Measurements from ENCODE around the gene GON4L. TPM values are rescaled to one million over a fixed set of nuclear protein-coding genes. Genes with fewer than 3 reads are reported as not detected.
A peak's percentile ranks its signal among the peaks of the same experiment; 100 is the strongest.
"Not testable (repeated sequence)": the region's sequence is repeated elsewhere in the genome, so short reads cannot be mapped to it uniquely, and the experiment has no call there.

Gene GON4L
- total and polyA plus RNA-seq, 2 donors: 17.6 to 51.7 TPM

DNA sequence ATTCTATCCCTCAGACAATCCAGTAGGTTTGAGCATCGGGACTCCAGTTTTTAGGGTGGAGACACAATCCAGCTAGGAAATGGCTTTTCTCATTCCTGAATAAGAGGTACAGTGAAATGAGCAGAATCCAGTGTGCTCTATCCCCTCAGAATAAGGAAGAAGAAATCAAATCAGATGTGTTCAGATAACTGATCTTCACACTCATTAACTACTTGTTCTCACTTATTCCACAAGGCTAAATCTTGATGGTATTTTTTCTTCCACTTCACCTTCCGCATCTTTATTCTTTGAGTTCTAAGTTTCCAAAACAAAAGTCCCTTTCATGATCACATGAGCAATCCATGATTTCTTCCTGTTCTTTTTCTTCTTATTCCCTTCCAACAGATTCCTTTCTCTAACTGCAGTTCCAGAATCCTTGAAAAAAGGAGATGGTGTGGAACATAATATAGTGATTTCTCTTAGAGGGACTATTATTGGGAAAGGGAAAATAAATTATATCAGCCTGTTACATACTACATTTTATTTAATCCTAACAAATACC lies 4.0 kb upstream of the GON4L start:
- WGBS: 49% methylated on average over 2 of the region's 2 CpGs
- DNase-seq (ENCODE audit: extremely low spot score): no peak
- Histone ChIP-seq H3K36me3 (ENCODE audit: insufficient read depth) (no peaks in the 10 kb centered on the region), H3K4me1 (ENCODE audit: insufficient read depth) (no peaks in the 10 kb centered on the region), H3K27ac (ENCODE audit: low read depth) (no peak overlapping the region), H3K4me3 (ENCODE audit: low read depth, low read length) (no peak overlapping the region)

DNA sequence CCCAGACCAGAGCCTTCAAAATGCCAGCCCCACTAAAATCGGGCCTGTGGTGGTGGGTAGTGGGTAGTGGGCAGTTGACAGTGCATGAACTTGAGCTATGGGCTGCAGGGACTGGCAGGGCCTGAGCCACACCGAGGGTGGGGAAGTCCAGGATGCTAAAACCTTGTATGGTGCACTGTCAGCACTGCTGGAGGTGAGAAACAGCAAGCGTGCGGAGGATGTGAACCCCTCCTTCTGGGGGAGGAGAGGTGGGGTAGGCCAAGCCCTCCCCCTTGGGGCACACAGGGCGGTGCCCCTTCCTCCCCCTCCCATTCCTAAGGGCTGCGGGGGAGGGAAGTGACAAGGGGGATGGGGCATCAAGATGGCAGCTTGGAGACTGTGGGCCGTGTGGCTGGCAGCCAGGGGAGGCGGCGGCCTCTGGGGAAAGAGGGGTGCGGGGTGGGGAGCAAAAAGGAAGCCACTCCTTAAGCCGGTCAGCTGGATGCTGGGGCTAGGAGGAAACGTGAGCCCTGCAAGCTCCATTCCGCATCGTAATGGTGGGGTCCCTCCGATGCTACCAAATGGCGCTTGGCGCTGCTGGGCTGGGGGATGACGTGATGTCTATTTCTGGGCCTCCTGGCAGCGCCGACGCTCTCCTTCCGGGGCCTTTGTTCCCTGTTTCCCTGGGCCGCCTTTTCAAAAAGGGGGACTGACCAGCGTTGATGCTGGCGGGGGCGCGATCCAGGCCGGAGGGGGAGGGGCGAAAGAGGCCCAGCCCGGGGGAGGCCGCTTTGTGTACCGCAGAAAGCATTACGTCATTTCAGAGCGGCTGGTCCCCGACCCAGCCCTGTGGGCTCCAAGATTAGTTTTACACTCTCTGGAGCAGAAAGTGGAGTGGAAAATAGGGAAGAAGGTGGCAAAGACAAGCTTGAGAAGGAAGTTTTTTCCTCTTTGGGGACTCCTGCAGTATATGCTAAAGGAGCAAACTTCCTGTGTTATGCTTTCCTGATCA lies 3.2 kb upstream of the GON4L start:
- Histone ChIP-seq H3K27ac (ENCODE audit: low read depth) (peak overlapping the region; percentile 63), H3K4me1 (ENCODE audit: insufficient read depth) (no peaks in the 10 kb centered on the region), H3K36me3 (ENCODE audit: insufficient read depth) (no peaks in the 10 kb centered on the region), H3K4me3 (ENCODE audit: low read depth, low read length) (peak overlapping the region; percentile 30)
- DNase-seq (ENCODE audit: extremely low spot score): peak; percentile 74
- WGBS: 3% methylated on average over 35 of the region's 35 CpGs

DNA sequence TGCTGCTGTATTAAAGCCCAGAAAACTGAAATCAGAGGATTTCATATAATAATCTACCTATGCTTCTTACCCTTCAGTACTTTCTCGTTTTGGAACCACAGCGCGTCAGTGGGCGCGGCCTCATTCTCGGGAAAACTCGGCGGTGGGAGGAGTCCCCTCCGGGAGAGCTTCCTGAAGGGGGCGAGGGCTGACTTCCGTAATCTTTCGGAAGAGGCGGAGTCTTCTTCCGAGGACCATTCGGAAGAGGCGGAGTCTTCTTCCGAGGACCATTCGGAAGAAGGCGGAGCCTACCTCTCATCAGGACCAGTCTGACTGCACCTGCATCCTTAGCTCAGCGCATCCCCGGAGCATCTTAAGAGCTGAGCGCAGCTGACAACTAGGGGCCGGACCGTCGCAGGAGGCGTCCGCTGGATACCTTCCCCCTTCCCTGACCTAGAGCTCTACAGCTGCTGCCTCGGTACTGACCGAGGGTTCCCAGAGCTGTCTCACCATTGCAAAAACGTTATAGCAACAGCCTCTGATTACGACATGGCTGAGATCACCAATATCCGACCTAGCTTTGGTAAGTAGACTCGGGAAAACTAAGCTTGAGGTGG lies 2.3 kb upstream of the GON4L start, which contains the start of gene SYT11:
Gene SYT11 (plus strand): TSS at position 334 of the 596 bp plus-strand sequence. CDS start 195 bp downstream, at position 529.
- no peaks in the 10 kb centered on the region for H3K36me3 ChIP-seq (ENCODE audit: insufficient read depth)
- H3K4me1 ChIP-seq (ENCODE audit: insufficient read depth): no peaks in the 10 kb centered on the region
- WGBS: under 1% methylated on average over 33 of the region's 33 CpGs
- peak within 1 kb of the TSS; percentile 30 for H3K4me3 ChIP-seq (ENCODE audit: low read depth, low read length)
- peak; percentile 92 for DNase-seq (ENCODE audit: extremely low spot score)
- H3K27ac ChIP-seq (ENCODE audit: low read depth): peak within 1 kb of the TSS; percentile 72

DNA sequence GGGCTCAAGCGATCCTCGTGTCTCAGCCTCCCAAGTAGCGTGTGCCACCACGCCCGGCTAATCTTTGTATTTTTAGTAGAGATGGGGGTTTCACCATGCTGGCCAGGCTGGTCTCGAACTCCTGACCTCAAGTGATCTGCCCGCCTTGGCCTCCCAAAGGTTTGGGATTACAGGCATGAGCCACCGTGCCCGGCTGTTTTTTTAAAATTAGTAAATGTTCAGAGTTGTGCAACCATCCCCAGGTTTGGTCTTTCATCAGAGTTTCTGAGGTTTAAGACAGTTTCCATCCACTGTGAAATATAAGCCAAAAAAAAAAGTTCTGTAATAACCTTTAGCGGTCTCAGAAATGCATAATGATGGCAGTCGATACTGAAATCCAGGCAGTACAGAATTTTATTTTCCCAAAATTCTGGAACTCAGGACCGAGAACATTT lies 1.8 kb upstream of the GON4L start:
- Histone ChIP-seq H3K4me1 (ENCODE audit: insufficient read depth) (no peaks in the 10 kb centered on the region), H3K27ac (ENCODE audit: low read depth) (peak overlapping the region; percentile 72), H3K4me3 (ENCODE audit: low read depth, low read length) (peak overlapping the region; percentile 30), H3K36me3 (ENCODE audit: insufficient read depth) (no peaks in the 10 kb centered on the region)
- 55% methylated on average over 12 of the region's 12 CpGs for whole genome bisulfite sequencing
- no peak for DNase-seq (ENCODE audit: extremely low spot score)

DNA sequence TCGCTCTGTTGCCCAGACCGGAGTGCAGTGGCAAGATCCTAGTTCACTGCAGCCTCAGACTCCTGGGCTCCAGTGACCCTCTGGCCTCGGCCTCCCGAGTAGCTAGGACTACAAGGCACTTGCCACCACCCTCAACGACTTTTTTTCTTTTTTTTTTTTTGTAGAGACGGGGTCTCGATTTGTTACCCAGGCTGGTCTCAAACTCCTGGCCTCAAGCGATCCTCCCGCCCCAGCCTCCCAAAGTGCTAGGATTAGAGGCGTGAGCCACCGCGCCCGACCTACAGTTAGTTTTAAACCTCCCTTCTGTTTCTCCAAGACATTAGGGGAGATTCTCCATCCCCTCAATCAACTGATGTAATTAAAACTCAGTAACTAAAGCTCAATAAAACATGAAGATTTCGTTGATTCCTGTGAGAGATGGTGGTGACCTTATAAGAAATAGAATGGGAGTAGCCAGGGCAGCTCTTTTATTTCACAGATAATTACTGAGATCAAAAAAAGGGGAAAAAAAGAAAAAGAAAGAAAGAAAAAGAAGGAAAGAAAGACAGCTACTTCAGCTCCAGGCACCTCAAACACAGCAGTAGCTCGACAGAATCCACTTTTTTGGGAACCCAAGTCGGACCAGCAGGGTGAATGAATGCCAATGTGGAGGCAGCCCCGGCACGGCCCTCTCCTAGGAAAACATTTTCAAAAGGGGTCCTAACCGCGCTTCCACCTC lies 598 bp downstream of the GON4L start:
- DNase-seq (ENCODE audit: extremely low spot score): no peak
- 53% methylated on average over 20 of the region's 20 CpGs for WGBS
- H3K4me3 ChIP-seq (ENCODE audit: low read depth, low read length): peak overlapping the region; percentile 55
- peak overlapping the region; percentile 77 for H3K27ac ChIP-seq (ENCODE audit: low read depth)
- H3K4me1 ChIP-seq (ENCODE audit: insufficient read depth): no peaks in the 10 kb centered on the region
- peaks cover 2% of the 10 kb centered on the region for H3K36me3 ChIP-seq (ENCODE audit: insufficient read depth)

DNA sequence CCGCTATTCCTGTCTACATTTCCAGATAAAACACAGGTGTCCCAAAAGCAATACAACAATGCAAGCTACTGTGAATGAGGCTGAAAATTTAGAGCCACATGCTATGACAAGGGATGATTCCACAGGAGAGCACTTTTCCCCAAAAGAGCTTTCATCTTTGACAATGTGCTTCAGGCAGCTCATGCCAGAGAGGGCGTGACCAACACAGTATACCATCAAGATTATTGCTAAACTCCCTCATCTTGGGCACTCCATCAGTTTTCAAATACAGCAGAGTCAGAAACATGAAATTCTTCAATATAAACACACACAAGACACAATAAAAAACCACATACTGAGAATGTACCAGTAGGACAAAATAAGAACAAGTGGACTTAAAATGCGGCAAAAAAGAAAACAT lies 6.7 kb downstream of the GON4L start:
- Histone ChIP-seq H3K4me1 (ENCODE audit: insufficient read depth) (no peaks in the 10 kb centered on the region), H3K4me3 (ENCODE audit: low read depth, low read length) (no peak overlapping the region), H3K27ac (ENCODE audit: low read depth) (no peak overlapping the region), H3K36me3 (ENCODE audit: insufficient read depth) (peaks cover 2% of the 10 kb centered on the region)
- WGBS: 90% methylated on average over 3 of the region's 3 CpGs
- no peak for DNase-seq (ENCODE audit: extremely low spot score)

DNA sequence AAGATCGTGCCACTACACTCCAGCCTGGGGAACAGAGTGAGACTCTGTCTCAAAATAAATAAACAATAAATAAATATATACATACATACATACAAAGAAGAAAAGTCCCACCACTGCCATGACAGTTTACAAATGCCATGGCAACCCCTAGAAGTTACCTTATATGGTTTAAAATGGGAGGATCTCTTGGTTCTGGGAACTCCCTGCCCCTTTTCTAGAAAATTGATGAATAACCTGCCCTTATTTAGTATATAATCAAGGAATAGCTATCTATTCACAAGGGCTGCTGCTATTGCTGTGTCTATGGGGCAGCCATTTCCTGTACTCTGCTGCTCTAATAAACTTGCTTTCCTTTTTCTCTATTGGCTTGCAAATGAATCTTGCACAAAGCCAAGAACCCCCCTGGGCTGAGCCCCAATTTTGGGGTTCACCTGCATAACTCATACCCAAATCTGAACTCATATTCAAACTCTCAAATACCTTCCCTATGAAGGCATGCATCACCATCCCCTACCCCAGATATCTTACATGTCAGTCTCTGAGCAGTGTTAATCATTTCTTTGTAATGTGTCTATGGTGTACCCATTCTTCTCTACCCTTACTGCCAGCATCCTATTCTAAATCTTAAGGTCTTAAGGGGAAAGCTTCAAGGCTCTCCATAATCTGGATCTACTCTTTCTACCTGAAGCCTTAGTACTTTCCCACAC lies 9.0 kb downstream of the GON4L start:
- H3K36me3 ChIP-seq (ENCODE audit: insufficient read depth): no peaks in the 10 kb centered on the region
- WGBS: 93% methylated on average over 1 of the region's 1 CpG

DNA sequence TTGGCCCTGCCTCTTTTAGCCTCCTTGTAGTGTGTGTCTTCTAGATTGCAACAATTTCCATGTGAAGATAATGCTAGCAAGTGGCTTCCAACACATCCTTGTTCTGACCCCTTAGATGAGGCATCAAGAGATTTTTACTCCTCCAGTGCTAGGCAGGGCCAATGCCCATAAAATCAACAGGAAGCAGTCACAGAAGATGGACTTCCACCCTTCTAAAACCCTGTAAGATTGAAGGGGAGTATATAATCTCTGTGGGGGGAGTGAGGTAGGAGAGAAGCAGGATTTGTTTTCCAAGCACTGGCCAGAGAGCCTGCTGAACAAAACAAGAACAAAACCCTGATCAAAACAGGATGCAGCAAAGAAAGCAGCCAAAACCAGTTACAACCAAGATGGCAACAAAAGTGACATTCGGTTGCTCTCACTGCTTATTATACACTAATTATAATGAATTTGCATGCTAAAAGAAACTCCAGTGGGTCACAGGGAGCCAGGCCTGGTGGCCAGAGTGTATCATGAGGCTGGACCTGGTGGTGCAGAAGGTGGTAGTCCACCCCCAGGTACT lies 12.1 kb downstream of the GON4L start:
- WGBS: 77% methylated on average over 1 of the region's 1 CpG
- no peak overlapping the region for H3K27ac ChIP-seq (ENCODE audit: low read depth)
- DNase-seq (ENCODE audit: extremely low spot score): no peak
- H3K36me3 ChIP-seq (ENCODE audit: insufficient read depth): no peaks in the 10 kb centered on the region
- no peak overlapping the region for H3K4me3 ChIP-seq (ENCODE audit: low read depth, low read length)
- H3K4me1 ChIP-seq (ENCODE audit: insufficient read depth): no peaks in the 10 kb centered on the region

More for the DNA sequence above, 9.0 kb downstream of the GON4L start:
- Histone ChIP-seq H3K4me3 (ENCODE audit: low read depth, low read length) (no peak overlapping the region), H3K27ac (ENCODE audit: low read depth) (no peak overlapping the region), H3K4me1 (ENCODE audit: insufficient read depth) (no peaks in the 10 kb centered on the region)
- DNase-seq (ENCODE audit: extremely low spot score): no peak

DNA sequence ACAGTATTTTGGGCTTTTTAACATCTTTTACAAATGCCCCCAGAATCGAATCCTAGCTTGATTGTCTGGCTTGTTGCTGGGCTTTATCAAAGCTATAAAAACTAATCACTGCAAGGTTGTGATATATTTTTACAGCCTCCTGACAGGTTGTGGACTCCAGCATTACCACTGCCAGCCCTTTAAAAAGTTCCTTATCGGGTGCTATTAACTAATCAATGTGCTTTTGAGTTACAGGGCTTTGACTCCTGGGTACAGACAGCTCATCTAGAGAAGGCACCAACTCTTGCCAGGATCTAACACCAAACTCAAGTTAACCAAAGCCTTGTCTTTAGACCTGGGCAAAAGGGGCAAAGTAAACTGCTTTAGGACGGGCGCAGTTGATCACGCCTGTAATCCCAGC lies 16.6 kb downstream of the GON4L start:
- no peak for DNase-seq (ENCODE audit: extremely low spot score)
- Histone ChIP-seq H3K4me1 (ENCODE audit: insufficient read depth) (no peaks in the 10 kb centered on the region), H3K4me3 (ENCODE audit: low read depth, low read length) (no peak overlapping the region), H3K27ac (ENCODE audit: low read depth) (no peak overlapping the region), H3K36me3 (ENCODE audit: insufficient read depth) (peaks cover 2% of the 10 kb centered on the region)
- 81% methylated on average over 5 of the region's 5 CpGs for WGBS

DNA sequence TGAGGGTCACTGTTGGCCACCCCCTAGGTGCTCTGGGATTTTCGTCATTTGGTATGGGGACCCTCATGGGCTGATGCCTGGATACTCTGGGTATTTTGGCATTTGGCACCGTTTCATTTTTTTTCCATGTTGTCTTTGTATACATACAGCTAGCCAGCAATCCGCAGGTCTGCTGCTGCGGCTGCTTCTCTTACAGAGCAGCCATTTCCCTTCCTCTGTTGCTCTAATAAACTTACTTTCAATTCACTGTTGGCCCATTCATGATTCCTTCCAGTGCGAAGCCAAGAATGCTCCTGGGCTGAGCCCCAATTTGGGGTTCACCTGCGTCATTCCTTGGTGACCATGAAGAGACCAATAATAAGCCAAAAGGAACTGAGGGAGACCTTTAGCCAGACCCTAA lies 21.5 kb downstream of the GON4L start:
- 90% methylated on average over 6 of the region's 6 CpGs for WGBS
- no peaks in the 10 kb centered on the region for H3K4me1 ChIP-seq (ENCODE audit: insufficient read depth)
- DNase-seq (ENCODE audit: extremely low spot score): no peak

DNA sequence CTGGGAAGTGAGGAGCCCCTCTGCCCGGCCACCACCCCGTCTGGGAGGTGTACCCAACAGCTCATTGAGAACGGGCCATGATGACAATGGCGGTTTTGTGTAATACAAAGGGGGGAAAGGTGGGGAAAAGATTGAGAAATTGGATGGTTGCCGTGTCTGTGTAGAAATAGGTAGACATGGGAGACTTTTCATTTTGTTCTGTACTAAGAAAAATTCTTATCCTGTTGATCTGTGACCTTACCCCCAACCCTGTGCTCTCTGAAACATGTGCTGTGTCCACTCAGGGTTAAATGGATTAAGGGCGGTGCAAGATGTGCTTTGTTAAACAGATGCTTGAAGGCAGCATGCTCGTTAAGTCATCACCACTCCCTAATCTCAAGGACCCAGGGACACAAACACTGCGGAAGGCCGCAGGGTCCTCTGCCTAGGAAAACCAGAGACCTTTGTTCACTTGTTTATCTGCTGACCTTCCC lies 22.1 kb downstream of the GON4L start:
- not testable (repeated sequence) for H3K4me3 ChIP-seq (ENCODE audit: low read depth, low read length); H3K4me1 ChIP-seq (ENCODE audit: insufficient read depth); H3K27ac ChIP-seq (ENCODE audit: low read depth); DNase-seq (ENCODE audit: extremely low spot score); H3K36me3 ChIP-seq (ENCODE audit: insufficient read depth)
- WGBS: 88% methylated on average over 9 of the region's 9 CpGs

More for the DNA sequence above, 21.5 kb downstream of the GON4L start:
- Histone ChIP-seq H3K4me3 (ENCODE audit: low read depth, low read length) (no peak overlapping the region), H3K27ac (ENCODE audit: low read depth) (no peak overlapping the region), H3K36me3 (ENCODE audit: insufficient read depth) (peaks cover 2% of the 10 kb centered on the region)

DNA sequence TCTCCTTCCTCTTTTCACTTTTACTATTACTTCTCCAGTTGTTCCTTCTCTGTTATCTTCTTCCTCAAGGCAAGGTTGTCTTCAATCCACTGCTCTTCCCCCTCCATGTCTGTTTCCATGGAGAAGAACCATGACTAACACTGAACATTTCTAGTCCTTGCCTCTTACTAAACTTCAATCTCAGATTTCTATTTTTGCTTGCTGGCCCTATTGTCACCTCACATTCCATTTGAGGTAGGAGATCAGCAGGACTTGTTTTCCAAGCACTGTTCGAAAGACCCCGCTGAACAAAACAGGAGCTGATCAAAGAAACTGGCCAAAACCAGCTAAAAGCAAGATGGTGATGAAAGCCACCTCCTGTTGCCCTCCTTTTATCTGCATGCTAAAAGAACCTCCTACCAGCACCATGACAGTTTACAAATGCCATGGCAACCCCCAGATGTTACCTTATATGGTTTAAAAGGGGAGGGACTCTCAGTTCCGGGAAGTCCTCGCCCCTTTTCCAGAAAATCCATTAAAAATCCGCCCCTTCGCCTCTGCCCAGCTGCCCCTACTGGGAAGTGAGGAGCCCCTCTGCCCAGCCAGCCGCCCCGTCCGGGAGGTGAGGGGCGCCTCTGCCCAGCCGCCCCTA lies 22.6 kb downstream of the GON4L start:
- Histone ChIP-seq H3K4me3 (ENCODE audit: low read depth, low read length) (no peak overlapping the region), H3K4me1 (ENCODE audit: insufficient read depth) (no peaks in the 10 kb centered on the region), H3K27ac (ENCODE audit: low read depth) (no peak overlapping the region), H3K36me3 (ENCODE audit: insufficient read depth) (peaks cover 2% of the 10 kb centered on the region)
- 97% methylated on average over 11 of the region's 11 CpGs for WGBS
- no peak for DNase-seq (ENCODE audit: extremely low spot score)

All from urinary bladder (tissue), 4 donors.